ENCODE data around the gene DYNLT5.
A peak's percentile ranks its signal among the peaks of the same experiment; 100 is the strongest.

Gene DYNLT5

GRCh38 chr1:66809245-66809644, 57.0 kb downstream of the DYNLT5 start:
- DNase-seq: no peak
- no peak overlapping the region for H3K4me3 ChIP-seq (ENCODE audit: low read depth, low read length)
- no peaks in the 10 kb centered on the region for H3K27me3 ChIP-seq (replicated peaks)
- H3K27ac ChIP-seq: no peak overlapping the region
- H3K36me3 ChIP-seq (replicated peaks): no peaks in the 10 kb centered on the region
- in situ Hi-C loops (cut with HindIII; ENCODE audit: low pct_ligation_motif_present, low sequenced_read_pairs): no loop called here
- TF ChIP-seq CTCF (IDR thresholded peaks at IDR 0.05; ENCODE audit: low read depth, low read length, missing control alignments): no peak

DNA sequence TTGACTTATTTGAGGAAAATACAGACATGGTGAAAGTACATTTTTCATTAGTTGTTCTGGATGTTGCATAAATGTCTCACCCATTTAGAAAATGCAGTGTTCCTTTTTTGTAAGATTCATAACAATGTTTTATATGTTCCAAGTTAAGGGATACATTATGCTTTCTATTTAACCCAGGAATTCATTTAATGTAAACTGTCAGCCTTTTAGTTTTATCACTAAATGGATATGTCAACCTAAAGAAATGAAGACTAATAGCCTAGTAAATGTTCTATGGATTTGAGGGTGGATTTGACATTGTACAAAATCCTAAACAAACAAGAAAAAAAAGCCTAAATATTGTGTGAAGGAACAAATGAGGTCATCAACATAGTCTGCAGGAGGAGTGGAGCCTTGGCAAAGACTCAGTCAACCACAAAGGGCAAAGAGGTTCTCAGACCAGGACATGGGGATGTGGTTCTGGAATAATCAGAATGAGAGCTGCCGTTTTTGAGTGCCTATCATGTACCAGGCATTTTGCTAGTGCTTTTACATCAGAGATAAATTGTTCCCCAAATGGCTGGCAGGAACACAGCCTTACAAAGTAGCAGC, 57.6 kb downstream of the DYNLT5 start:
- no peak for TF ChIP-seq CTCF (IDR thresholded peaks at IDR 0.05; ENCODE audit: low read depth, low read length, missing control alignments)
- Histone ChIP-seq H3K27ac (no peak overlapping the region), H3K27me3 (replicated peaks) (no peaks in the 10 kb centered on the region), H3K4me3 (ENCODE audit: low read depth, low read length) (no peak overlapping the region), H3K36me3 (replicated peaks) (no peaks in the 10 kb centered on the region)
- peak; percentile 45 for DNase-seq
- in situ Hi-C loops (cut with HindIII; ENCODE audit: low pct_ligation_motif_present, low sequenced_read_pairs): no loop called here

GRCh38 chr1:66824771-66825170, 72.5 kb downstream of the DYNLT5 start:
- H3K36me3 ChIP-seq (replicated peaks): no peaks in the 10 kb centered on the region
- in situ Hi-C loops (cut with HindIII; ENCODE audit: low pct_ligation_motif_present, low sequenced_read_pairs): no loop called here
- H3K27me3 ChIP-seq (replicated peaks): no peaks in the 10 kb centered on the region
- DNase-seq: no peak
- no peak overlapping the region for H3K4me3 ChIP-seq (ENCODE audit: low read depth, low read length)
- no peak for TF ChIP-seq CTCF (IDR thresholded peaks at IDR 0.05; ENCODE audit: low read depth, low read length, missing control alignments)
- H3K27ac ChIP-seq: no peak overlapping the region
